ENCODE results near the gene ADAM12.
"Not testable (repeated sequence)": the region's sequence is repeated elsewhere in the genome, so short reads cannot be mapped to it uniquely, and the experiment has no call there.

ADAM12 gene

GRCh38 chr10:126374435-126374834 lies 13.8 kb downstream of the ADAM12 start:
- no peak for DNase-seq

- no peak for DNase-seq
Observed at GRCh38 chr10:126373972-126374371, 14.3 kb downstream of the ADAM12 start.

GRCh38 chr10:126373147-126373546 lies 15.1 kb downstream of the ADAM12 start:
- no peak for DNase-seq

GRCh38 chr10:126372396-126372795 lies 15.9 kb downstream of the ADAM12 start:
- no peak for DNase-seq

- DNase-seq = no peak
Observed at GRCh38 chr10:126369125-126369710, 19.1 kb downstream of the ADAM12 start.

- DNase-seq = no peak
Observed at GRCh38 chr10:126357169-126357568, 31.1 kb downstream of the ADAM12 start.

- no peak for DNase-seq
Observed at GRCh38 chr10:126353666-126354065, 34.6 kb downstream of the ADAM12 start.

GRCh38 chr10:126352453-126352852 lies 35.8 kb downstream of the ADAM12 start:
- no peak for DNase-seq

GRCh38 chr10:126351021-126351420 lies 37.3 kb downstream of the ADAM12 start:
- no peak for DNase-seq

- no peak for DNase-seq
Observed at GRCh38 chr10:126350216-126350992, 37.9 kb downstream of the ADAM12 start.

- DNase-seq = no peak
Observed at GRCh38 chr10:126349676-126350075, 38.6 kb downstream of the ADAM12 start.

- DNase-seq = no peak
Observed at GRCh38 chr10:126349101-126349500, 39.2 kb downstream of the ADAM12 start.

- not testable (repeated sequence) for DNase-seq
Observed at GRCh38 chr10:126343496-126343895, 44.8 kb downstream of the ADAM12 start.

GRCh38 chr10:126342680-126343079 lies 45.6 kb downstream of the ADAM12 start:
- no peak for DNase-seq

GRCh38 chr10:126341491-126341890 lies 46.8 kb downstream of the ADAM12 start:
- no peak for DNase-seq

- no peak for DNase-seq
Observed at GRCh38 chr10:126337251-126337810, 50.9 kb downstream of the ADAM12 start.

GRCh38 chr10:126336801-126337200 lies 51.5 kb downstream of the ADAM12 start:
- no peak for DNase-seq

GRCh38 chr10:126334272-126334671 lies 54.0 kb downstream of the ADAM12 start:
- no peak for DNase-seq

- DNase-seq = no peak
Observed at GRCh38 chr10:126332576-126332975, 55.7 kb downstream of the ADAM12 start.

- DNase-seq = no peak
Observed at GRCh38 chr10:126331101-126331500, 57.2 kb downstream of the ADAM12 start.

- no peak for DNase-seq
Observed at GRCh38 chr10:126324826-126325225, 63.5 kb downstream of the ADAM12 start.

- DNase-seq = no peak
Observed at GRCh38 chr10:126321440-126321839, 66.8 kb downstream of the ADAM12 start.

- no peak for DNase-seq
Observed at GRCh38 chr10:126317751-126318150, 70.5 kb downstream of the ADAM12 start.

GRCh38 chr10:126315494-126316177 lies 72.6 kb downstream of the ADAM12 start:
- DNase-seq = no peak
